Stimulated activated CD4-positive, alpha-beta T cell treated with anti-CD3 and anti-CD28 coated beads, Interleukin-15, amount 100 ng/mL, for 24 hours (primary cell): Measurements from ENCODE around the gene TLL1.

Source experiments
- DNase-seq: peaks from one replicate; pipeline ENCODE4 v3.0.0-alpha.2; 2020

TLL1 gene

GRCh38 chr4:165982934-165983333, 109.9 kb downstream of the TLL1 start:
- no peak for DNase-seq

DNA sequence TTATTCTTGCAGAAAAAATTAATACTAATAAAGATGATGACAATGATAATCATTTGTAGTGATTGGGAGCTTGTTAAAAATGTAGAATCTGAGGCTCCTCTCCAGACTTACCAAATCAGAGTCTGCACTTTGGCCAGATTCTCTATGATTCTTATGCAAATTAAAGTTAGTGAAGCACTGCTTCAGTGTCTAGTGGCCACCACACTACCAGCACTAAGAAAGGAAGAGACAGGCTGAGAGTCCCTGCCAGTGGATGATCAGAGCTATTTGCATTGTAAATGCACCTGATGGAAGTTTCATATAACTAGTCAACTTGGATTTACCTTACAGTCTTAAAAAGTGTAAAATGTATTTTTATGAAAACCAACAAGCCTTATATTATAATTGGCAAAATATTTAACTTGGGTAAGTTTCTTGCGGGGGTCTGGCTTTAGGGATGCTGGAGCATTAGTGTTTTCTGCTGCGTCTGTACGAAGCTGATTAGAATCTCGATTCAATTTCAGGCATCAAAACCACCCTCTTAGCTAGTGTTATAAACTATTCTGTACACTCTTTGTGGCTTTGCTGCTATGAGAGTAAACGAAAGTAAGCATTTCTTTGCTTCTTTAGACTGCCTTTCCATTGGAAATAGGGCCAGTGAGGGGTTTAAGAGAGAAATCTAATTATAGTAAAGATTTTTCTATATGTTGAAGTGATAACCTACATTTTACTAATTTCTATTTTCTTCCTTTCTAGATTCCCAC, 114.1 kb downstream of the TLL1 start:
- no peak for DNase-seq

GRCh38 chr4:165991325-165992180, 118.5 kb downstream of the TLL1 start:
- DNase-seq = no peak

DNA sequence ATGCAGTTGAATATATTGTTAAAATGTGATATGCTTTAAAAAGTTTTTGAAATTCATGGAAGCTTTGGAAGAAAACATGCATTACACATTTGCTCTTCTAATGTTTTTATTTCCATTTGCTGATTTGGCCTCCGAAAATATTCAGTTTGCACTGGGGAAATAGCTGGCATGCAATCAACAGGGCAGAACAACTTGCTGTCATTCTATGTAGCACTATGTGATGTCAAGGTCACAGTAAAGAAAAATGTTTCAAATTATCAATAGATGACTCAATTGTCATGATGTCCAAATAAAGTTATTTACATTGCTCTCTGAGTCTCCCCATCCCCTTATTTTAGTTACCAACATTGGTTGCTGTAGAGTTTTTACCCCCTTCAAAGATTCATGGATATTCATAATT, 119.2 kb downstream of the TLL1 start:
- DNase-seq = no peak

- no peak for DNase-seq
These were observed 121.7 kb downstream of the TLL1 start for GRCh38 chr4:165994701-165995100.

DNA sequence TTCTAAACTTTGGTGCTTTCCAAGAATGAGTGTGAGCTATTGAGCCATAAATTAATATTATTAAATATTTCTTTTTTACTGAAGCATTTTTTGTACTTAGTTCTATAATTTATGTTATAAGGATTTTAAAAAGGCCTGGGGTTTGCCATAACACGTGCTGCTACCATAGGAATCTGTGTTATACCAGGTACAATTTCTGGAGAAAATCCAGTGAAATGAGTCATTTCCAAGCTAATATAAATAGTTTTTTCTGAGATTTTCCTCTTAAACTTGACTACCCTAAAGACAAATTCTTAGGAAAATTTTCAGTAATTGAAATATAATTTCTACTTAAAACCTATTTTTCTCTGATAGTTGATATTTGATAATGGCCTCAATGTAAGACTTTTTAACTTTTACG, 130.8 kb downstream of the TLL1 start:
- no peak for DNase-seq

DNA sequence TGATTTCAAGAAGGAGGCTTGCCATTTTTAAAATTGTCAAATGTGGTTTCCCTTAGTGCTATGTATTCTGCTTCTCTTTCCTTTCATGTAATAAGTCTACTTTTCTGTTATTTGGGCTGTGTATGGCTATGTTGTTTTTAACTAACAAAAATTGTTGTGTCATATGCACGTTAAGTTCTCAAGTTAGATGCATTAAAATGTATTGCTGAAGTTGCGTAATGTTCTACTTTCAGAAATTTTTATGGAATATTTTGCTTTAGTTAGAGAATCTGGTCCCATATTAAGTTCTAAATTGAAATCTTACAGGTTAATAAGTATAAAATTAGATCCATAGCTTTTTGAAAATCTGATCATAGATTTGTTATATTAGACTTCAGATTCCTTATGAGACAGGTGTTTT, 133.2 kb downstream of the TLL1 start:
- DNase-seq = no peak

GRCh38 chr4:166008510-166008909, 135.5 kb downstream of the TLL1 start:
- no peak for DNase-seq

DNA sequence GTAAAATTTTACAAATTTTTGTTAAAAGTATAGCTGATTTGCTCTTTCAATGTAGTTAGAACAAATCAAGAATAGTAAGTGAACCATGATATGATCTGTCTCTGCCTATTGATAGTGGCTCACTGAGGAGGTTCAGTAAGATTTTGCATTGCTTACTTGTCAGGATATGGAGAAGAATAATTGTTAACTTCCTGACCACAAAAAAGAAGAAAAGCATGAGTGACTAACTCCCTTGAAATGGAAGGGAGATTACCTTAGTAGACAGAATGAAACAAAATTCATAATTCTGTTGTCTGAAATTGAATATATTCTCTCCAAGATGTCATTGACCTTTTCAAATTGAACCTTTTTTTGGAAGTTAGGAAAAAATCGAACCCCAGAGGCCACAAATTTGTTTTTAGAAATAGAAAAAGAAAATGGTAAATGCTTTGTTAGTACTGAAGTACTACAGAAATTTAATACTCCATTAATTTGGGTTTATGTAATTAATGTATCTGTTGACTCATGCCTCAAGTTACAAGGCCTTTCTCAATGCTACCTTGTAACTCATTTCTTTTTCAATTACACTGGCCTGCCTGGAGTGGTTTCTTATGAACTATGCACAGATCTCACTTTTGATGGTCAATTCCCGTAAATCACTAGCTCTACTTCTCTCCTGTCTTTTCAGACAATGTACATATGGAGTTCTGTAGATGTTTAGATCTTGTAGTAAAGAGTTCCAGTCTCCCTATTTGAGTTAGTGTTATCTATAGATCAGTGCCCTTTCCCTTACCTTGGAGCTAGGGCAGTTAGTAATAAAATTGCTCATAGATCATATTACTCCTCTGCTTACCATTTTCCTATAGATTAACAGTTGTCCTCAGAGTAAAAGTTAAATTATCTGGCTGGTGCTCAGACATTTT, 139.3 kb downstream of the TLL1 start:
- no peak for DNase-seq

DNA sequence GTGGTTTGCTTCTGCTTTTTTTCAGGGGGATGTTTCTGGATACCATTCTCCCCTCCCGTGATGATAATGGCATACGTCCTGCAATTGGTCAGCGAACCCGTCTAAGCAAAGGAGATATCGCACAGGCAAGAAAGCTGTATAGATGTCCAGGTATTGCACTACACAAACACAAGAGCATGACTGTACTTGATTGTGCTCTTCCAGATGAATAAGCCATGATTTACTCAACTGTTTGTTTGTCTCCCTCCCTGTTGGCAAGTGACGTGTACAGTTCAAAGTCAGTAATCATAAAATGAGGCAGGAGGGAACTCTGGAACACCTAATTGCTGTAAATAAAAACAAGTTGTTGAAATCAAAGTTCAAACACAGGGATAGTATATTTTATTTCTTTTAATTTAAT, 141.4 kb downstream of the TLL1 start:
- DNase-seq = no peak

GRCh38 chr4:166017804-166018203, 144.8 kb downstream of the TLL1 start:
- no peak for DNase-seq

- no peak for DNase-seq
These were observed 146.6 kb downstream of the TLL1 start for GRCh38 chr4:166019441-166020220.

GRCh38 chr4:166021617-166022016, 148.6 kb downstream of the TLL1 start:
- no peak for DNase-seq

- no peak for DNase-seq
These were observed 161.9 kb downstream of the TLL1 start for GRCh38 chr4:166034965-166035364.

DNA sequence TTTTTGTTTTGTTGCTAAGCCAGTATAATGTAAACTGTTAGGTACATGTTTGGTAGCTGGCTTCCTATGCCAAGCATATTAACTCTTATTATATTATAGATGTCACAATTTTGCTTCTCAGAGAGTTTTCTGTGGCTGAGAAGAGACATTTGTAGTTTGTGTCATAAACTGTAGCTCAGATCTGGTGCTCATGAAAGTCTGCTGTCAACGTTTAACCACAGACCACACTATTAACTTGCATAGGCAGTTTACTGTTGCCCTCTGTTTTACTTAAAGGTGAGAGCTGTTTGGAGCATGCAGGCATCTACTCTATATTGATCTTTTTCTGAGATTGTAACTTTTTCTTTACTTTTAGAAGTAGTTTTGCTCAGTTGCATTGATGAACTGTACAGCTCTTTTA, 166.8 kb downstream of the TLL1 start:
- no peak for DNase-seq

DNA sequence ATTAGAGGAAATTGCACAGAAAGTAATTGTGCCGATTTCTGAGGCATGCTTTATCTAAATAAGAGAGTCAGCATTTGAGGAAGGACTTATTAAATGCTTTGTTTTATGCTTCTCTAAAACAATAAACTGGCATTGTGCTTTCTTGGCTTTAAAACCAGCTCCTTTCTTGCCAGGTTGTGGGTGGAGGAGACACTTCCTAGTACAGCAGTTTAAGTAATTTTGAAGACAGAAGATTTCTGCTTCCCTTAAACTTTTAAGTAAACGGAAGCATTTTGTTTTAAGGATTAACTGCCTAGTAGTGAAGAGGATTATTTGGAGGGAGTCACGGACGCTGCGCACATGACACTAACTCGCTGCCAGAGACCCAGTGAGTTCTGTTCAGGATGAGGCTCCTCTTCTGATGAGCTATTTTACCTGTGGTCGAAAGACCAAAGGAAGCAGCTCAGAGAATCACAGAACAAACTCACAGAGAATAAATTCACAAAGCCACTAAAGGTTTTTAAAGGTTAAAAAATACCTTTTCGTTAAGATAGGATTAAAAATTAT, 169.5 kb downstream of the TLL1 start:
- DNase-seq = no peak

GRCh38 chr4:166043801-166044200, 170.8 kb downstream of the TLL1 start:
- DNase-seq = no peak

DNA sequence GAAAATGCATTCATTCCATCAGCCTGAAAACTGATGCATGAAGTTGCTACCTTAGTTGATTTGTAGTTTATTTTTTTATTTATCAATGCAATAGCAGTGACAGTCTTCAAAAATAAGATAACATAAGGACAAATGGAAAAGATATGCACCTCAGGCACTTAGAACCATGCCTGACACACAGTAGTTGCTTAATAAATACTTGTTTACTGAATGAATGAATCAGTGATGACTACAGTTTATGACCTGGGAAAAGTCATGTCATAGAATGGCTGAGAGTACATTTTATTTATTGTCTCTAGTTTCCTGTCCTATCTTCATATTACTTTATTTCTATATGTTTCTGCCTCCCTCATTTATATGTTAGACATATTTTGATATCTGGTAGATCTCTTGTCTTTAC, 171.8 kb downstream of the TLL1 start:
- DNase-seq = no peak

DNA sequence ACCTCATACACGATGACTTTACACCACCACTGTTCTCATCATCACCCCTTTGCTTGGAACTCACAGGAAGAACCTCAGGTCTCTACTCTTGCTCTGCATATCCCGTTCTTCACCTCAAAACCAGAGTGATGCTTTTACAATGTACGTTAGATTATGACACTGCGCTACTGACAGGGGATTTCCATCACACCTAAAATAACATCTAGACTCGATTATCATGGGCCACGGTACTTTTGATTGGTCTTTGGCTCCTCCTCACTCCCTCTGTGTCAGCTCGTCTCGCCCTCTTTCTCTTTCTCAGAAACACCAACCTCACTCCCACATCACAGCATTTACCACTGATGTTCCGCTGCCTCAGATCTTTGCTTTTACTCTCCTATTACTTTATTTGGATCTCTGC, 172.4 kb downstream of the TLL1 start:
- no peak for DNase-seq

DNA sequence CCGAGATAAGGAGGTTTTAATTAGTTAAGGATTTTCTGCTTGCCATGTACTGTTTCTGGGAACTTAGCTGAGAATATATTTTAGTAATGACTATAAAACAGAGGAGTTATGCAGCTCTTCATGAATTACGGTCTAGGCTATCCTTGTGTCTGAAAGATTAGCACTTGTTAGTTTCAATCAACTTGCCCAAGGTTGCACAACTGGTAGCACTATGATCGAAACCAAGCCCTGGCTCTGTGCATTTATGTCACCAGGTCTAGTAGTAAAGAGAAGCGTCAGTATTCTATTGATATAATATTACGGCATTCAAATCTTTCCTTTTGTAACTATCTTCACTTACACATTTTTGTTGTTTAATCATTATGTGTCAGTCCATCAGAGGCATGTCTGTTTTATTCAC, 176.0 kb downstream of the TLL1 start:
- no peak for DNase-seq

DNA sequence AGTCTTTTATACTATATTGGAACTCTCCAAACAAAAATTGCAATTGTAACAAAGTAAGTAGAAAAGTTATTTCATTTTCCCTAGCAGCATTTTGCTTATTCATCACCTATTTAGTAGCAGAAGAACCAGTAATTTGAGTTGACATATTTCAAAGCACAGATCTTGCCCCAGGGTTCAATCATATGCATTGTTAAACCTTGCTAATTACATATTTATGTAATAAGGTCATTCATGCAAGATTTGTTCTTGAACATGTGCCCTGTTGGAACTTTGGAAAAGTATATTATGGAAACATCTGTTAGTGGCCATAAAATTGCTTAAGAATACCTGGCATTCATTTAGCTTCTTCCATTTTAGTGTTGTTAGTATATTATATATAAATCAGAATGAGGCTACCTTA, 191.7 kb downstream of the TLL1 start:
- DNase-seq = no peak

GRCh38 chr4:166065324-166065723, 192.3 kb downstream of the TLL1 start:
- DNase-seq = no peak
